HT-29 (cell line): ENCODE measurements around the gene BLOC1S4. TPM values are rescaled to one million over a fixed set of nuclear protein-coding genes. Genes with fewer than 3 reads are reported as not detected.
"Not testable (repeated sequence)": the region's sequence is repeated elsewhere in the genome, so short reads cannot be mapped to it uniquely, and the experiment has no call there.

ENCODE experiments used
- DNase-seq: peaks from one replicate; pipeline ENCODE4 v3.0.0-alpha.2; 2015; ENCODE audit warnings: low spot score
- total RNA-seq: library from RNA; depleted of rRNA; stranded (reverse); fragments of >200 nt; shearing (Covaris generic); gene quantifications from 2 replicates; pipeline ENCODE4 v1.2.3, GENCODE V29; 2014; rRNA removed

The BLOC1S4 gene, protein sequence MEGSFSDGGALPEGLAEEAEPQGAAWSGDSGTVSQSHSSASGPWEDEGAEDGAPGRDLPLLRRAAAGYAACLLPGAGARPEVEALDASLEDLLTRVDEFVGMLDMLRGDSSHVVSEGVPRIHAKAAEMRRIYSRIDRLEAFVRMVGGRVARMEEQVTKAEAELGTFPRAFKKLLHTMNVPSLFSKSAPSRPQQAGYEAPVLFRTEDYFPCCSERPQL
- total RNA-seq: 28.7 and 31.3 TPM in 2 replicates

DNA sequence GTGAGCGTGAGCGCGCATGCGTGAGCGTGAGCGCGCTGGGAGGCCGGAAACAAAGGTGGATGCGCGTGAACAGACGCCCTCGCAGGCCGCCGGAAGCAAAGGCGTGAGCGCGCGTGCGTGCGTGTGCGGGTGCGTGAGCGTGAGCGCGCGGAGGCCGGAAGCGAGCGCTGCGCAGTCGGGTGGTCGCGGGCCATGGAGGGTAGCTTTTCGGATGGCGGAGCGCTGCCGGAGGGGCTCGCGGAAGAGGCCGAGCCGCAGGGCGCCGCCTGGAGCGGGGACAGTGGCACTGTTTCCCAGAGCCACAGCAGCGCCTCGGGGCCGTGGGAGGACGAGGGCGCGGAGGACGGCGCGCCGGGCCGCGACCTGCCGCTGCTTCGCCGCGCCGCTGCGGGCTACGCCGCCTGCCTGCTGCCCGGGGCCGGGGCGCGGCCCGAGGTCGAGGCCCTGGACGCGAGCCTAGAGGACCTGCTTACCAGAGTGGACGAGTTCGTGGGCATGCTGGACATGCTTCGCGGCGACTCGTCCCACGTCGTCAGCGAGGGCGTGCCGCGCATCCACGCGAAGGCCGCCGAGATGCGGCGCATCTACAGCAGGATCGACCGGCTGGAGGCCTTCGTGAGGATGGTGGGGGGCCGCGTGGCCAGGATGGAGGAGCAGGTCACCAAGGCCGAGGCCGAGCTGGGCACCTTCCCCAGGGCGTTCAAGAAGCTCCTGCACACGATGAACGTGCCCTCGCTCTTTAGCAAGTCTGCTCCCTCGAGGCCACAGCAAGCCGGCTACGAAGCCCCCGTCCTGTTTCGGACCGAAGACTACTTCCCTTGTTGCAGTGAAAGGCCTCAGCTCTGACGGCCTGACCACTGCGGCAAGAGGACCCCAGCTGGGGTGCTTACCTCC is at the start of gene BLOC1S4:
Gene BLOC1S4, plus strand, starts transcription at position 157 of the 894 bp plus-strand sequence. Its CDS starts 36 bp downstream, at position 193.
- DNase-seq: peak; percentile 90

DNA sequence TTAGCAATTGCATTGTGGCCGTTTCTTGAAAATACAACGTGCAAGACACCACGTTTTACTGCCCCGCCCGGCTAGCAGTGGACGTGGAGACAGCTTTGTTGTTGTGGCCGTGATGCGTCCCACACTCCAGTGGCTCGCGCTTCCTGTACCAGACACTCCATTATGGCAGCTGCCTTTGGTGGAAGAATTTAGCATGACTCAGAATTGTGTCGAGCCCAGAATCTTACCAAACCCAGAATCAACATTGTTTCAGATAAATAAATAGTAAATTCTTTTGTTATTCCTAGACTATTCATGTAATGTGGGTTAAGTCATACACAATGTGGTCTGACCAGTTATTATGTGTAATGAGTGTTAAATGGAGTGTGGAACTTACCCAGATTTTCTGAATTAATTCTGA is 47.6 kb upstream of the BLOC1S4 start:
- peak; percentile 26 for DNase-seq

DNA sequence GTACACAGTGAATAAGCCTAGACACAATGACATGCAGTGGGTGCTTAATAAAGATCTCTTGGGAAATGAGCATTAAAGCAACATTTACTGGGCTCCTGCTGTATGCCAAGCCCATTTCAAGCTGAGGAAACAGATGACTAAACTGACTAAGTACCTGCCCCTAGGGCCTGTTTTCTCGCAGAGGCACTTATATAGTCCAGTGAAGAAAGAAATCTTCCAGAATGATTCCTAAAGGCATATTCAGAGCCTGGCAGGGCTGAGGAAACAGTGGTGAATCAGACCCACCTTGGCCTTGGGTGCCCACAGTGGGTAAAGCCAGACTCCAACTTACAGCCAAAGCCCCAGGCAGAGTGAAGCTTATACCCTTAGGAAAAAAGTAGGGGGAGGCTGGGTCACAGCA is 44.3 kb upstream of the BLOC1S4 start:
- DNase-seq: no peak

DNA sequence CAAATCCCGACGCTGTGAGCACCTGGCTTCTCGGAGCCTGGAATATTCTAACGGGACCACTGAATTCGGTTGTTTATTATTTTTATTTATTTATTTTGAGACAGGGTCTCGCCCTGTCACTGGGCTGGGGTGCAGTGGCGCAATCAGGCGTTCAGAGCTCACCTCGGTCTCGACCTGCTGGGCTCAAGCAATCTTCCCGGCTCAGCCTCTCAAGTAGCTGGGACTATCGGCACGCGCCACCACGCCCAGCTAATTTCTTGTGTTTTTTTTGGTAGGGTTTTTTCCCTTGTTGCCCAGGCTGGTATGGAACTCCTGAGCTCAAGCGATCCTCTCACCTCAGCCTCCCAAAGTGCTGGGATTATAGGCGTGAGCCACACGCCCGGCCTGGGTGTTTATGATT is 43.8 kb upstream of the BLOC1S4 start:
- no peak for DNase-seq

DNA sequence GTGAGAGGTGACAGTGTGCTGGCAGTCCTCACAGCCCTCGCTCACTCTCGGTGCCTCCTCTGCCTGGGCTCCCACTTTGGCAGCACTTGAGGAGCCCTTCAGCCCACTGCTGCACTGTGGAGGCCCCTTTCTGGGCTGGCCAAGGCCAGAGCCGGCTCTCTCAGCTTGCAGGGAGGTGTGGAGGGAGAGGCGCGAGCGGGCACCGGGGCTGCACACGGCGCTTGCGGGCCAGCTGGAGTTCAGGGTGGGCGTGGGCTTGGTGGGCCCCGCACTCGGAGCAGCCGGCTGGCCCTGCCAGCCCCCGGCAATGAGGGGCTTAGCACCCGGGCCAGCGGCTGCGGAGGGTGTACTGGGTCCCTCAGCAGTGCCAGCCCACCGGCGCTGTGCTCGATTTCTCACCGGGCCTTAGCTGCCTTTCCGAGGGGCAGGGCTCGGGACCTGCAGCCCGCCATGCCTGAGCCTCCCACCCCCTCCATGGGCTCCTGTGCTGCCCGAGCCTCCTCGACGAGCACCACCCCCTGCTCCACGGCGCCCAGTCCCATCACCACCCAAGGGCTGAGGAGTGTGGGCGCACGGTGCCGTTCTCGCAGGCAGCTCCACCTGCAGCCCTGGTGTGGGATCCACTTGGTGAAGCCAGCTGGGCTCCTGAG is 43.3 kb upstream of the BLOC1S4 start:
- DNase-seq: not testable (repeated sequence)

DNA sequence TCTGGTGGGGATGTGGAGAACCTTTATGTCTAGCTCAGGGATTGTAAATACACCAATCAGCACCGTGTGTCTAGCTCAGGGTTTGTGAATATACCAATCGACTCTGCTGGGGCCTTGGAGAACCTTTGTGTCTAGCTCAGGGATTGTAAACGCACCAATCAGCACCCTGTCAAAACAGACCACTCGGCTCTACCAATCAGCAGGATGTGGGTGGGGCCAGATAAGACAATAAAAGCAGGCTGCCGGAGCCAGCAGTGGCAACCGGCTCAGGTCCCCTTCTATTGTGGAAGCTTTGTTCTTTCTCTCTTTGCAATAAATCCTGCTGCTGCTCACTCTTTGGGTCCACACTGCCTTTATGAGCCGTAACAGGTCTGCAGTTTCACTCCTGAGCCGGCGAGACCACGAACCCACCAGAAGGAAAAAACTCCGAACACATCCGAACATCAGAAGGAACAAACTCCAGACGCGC is 42.7 kb upstream of the BLOC1S4 start:
- DNase-seq: peak; percentile 56

DNA sequence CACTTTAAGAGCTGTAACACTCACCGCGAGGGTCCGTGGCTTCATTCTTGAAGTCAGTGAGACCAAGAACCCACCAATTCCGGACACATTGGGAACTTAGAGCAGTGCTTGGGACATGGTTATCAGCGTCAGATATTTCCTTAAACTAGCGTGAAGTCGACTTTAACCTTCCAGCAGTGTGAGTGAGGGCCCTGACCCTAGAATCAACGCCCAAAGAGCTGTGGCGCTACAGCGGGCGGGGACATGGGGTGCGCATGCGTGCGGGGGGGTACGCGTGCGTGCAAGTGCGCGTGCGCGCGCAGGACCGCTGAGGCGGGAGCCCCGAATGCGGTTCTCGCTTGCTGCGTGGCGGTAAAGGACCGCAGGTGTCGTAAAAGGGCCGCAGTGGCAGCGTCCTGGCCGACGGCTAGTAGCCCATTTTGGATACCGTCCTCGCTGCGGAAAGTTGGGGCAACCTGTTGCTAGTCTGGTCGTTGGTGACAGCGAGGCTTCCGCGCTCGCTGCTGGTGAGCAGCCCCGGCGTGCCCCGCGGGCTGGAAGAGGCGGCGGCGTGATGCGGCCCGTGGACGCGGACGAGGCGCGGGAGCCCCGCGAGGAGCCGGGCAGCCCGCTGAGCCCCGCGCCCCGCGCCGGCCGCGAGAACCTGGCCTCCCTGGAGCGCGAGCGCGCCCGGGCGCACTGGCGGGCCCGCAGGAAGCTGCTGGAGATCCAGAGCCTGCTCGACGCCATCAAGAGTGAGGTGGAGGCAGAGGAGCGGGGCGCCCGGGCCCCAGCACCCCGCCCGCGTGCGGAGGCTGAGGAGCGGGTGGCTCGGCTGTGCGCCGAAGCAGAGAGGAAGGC is 42.1 kb upstream of the BLOC1S4 start:
- DNase-seq: peak; percentile 93

DNA sequence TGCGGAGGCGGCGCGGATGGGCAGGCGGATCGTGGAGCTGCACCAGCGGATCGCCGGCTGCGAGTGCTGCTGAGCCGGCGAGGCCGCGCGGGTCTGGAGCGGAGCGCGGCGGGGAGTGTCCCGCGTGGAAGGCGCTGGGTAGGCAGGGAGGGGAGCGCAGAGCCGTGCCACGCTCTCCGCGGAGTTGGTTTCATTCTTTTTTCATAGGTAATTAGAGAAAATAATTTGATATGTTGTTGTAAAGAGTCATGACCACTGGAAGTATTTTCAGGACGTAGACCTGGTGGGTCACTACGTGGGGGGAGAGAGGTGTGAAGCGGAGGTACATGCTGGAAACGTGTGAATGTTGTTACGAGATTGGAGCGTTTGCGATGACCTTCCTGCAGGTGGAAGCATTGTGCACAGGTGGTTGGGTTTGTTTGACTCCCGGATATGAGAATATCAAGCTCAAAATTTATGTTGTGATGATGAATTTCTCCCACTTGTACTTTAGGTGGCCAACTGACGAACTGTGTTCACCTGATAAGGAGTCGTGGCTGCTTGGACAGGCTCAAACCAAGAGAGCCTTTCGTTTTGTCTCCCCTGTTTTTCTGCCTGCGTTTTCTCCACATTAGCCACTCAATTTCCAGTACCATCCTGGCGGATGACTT is 41.3 kb upstream of the BLOC1S4 start:
- peak; percentile 81 for DNase-seq

DNA sequence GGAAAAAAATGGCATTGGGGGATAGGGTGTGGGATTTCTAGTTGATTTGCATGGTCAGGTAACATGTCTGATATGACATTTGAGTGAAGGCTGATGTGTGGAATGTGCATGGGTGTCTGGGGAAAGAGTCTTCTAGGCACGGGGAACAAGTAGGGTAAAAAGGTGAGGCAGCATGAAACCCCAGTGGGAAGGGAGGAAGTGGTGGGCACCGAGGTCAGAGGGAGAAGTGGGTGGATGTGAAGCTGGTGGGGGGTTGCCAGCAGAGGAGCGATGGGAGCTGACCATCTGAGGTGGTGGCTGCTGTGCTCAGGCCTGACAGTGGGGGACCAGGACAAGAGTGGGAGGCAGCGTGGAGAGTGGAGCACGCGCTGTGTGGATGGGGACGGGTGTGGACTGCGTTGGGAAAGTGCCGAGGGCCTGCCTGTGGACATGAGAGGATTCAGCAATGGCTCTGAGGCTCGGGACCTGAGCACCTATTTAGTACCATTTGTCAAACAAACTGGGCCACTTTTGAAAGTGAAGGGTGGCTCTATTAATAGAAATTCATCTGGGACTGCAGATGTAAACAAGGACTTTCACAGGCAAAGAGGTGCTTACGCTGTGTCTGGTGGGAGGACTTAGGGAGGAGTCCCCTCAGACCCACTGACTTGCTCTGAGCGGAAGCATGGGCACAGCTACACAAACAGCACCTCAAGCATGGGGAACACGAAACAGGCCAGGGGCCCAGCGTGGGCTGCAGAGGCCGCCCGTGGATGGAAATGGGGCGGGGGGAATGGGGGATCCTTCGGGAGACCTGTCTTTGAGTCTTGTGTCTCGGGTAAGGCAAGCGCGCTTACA is 39.0 kb upstream of the BLOC1S4 start:
- no peak for DNase-seq

DNA sequence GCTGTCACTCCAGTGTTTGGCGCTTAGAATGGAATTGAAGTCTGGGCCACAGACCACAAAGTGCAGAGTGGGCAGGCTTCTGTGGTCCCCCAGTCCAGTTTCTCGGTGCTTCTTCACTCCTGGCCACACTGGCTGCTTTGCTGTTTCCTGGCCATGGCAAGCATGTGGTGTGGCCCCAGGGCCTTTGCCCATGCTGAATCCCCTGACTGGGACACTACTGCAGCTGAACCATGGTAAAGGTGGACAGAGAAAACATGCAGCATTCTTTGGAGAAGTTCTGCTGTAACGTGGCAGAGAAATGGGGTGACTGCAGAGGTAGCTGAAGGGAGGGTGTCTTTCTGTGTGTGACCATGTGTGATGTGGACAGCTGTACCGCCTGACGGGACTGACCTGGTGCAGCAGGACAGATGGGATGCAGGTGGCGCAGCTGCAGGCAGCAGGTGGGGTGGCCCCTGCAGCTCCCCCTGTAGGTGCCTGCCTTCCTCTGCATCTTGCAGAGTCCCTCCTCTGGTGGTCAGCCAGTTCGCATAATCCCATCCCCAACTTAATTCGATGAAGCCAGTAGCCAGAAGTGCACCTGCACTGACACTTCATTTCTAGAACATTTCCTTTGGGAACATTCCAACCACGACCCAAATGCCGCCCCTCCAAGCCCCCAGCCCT is 35.5 kb upstream of the BLOC1S4 start:
- no peak for DNase-seq

DNA sequence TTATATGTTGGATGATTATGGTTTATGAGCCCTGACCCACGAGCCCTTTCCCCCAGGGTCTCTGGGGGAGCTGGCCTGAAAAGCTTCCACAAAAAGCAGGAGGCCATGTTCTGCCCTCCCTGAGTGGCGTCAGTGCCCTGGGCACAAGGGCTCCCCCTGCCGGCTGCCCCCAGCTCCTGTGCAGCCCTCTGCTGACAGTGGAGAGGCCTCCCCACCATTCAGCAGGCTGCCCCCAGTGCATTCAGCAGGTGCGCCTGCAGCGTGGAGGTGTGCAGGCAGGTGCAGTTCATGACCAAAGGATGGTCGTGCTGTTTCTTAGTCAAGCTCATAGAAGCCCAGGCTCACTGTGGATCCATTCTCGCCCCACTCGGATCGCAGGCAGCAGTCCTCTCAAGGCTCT is 34.8 kb upstream of the BLOC1S4 start:
- no peak for DNase-seq

DNA sequence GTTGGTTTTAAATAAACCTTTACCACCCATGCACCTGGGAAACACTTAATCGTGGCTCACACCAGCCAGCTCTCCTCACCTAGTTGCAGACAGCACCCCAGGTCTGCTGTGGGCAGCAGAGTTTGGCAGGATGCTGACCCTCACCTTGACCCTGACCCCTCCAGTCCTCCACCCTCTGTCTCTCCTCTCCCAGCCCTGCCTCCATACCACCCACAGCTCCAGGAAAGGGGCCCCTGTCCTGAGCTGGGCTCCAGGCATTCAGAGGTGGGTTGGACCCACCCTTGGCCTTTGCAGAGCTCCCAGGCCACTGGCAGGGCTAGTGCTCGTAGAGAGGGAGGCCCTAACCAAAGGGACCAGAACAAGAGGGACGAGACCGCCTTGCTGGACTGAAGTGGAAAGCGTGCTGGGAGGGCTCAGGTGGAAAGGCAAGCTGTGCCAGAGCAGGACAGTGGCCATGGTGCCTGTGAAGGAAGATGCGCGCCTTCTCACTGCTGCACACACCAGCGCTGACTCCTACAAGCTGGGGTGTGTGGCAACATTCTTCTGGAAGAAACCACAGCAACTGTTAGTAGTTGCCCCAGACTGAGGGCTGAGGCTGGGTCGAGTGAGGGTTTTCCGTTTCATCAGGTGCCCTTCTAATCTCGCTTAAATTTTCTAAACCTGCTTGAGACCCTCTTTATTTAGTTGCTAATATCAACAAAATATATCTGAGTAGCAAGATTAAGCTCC is 32.9 kb upstream of the BLOC1S4 start:
- DNase-seq: no peak

DNA sequence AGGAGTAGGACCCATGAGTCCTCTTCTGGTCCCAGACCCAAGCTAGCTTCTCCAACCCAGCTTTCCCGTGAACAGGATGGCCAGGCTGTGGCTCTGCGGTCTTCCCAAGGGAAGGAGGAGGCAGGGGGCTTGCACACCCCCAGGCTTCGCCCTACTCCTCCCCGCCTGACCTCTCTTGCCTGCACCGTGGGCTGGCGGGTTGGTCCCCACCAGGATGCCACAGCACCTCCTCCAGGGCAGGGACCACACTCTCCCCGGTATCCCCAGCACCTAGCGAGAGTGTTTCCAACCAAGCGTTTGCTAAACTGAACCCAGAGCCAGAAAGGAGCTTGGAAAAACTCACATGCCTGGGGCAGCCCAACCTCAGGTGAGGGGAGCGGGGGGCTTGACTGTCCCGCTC is 31.3 kb upstream of the BLOC1S4 start:
- no peak for DNase-seq

DNA sequence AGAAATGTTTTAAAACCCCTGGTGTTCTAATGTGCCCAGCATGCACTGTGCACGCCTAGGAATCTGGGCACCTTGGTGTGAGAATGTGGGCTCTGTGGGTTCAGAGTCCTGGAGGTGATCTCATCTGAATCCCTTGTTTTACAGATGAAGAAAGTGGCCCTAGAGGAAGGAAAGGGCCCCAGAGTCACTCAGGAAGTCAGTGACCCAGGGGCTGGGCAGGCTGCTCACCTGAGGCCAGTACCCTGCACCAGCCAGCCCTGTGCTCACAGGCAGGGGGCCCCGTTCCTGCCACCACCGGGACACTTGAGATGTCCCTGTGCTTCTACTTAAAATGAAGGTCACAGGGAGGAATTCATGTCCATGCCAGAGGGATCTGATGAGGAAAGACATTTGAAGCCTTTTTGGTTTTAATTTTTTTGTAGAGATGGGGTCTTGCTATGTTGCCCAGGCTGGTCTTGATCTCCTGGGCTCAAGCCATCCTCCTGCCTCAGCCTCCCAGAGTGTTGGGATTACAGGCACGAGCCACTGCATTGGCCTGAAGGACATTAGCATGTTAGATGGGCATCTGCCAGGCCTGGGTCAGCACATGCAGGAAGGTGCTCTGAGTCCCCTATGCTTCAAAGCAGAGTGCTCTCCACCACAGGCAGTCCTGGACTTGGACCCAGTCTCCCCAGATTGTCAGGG is 29.7 kb upstream of the BLOC1S4 start:
- no peak for DNase-seq

DNA sequence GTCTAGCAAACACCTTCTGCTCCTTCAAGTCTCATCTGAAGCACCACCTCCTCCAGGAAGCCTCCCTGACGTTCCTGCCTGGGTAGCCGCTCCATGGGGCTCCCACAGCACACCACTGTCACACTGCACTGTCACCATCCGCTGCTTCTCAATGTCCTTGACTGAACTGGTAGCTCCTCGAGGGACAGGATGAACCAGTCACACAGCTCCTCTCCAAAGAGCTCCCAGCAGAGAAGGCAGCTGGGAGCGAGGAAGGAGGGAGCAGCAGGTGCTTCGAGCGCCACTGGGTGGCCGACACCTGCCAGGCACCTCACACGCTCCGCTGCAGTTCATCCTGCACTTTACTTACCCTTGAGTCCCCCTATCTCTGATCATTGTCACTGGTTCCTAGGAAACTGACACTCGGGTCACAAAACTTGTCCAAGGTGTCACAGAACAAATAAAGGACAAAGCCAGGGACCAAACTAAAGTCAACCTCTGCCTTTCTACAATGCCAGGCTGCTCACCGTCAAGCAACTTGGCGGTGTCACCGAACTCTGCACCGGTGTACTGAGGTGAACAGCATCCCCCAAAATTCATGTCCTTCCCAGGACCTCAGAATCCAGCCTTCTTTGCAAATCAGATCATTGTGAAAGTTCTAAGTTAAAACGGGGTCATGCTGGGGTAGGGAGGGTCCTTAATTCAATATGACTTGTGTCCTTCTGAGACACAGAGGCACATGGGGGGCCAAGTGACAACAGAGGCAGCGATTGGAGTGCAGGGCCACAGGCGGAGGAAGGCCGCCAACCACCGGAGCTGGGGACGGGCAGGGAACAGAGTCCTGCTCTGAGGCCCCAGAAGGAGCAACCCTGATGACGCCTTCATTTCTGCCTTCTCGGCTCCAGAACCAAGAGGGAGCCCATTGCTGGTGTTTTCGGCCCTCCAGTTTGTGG is 27.8 kb upstream of the BLOC1S4 start:
- peak; percentile 84 for DNase-seq

DNA sequence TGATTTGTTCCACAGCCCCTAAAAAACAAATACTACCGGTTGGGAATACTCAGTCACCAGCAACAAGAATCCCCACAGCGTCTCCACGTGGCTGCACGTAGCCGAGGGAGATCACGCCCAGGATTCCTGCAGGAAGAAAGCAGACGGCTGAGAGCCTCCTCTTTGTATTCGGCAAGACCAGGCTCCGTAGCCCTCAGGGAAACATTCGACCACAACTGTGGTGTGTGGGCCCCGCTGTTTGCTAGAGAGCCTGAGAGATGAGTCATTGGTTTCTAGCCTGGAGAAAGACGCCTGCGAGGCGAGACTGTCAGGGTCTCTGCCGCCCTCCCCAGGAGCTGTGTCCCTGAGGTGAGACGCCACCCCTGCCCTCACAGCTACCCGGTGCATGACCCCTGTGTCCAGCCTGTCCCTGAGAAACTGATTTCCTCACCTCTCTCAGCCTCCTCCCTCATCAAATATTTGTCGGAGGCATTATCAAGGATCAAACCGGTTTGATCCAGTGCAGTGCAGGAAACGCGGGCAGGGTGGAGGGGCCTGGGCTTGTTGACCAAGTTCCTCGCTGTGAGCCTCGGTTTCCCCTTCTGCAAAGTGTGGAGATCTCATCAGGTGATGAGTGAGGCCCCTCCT is 27.0 kb upstream of the BLOC1S4 start:
- DNase-seq: peak; percentile 93
